GM18873 (cell line): ENCODE data around the gene CCL19.

Source experiments
- ATAC-seq: cut with Tn5 transposase; IDR thresholded peaks from one replicate; pipeline ENCODE4 v1.9.1; 2021; ENCODE audit warnings: mild to moderate bottlenecking, moderate library complexity, moderate number of reproducible peaks; ENCODE audit not compliant: unreplicated experiment, low FRiP score

CCL19 gene

GRCh38 chr9:34642679-34643078 lies 48.4 kb downstream of the CCL19 start:
- ATAC-seq: no peak
